NCI-H2107 treated with DMSO at 0.1 percent for 48 hours (cell line): ENCODE data around the gene HSPA12B.

Source experiments
- DNase-seq: peaks from one replicate; lab custom pipeline; 2025; ENCODE audit not compliant: unreplicated experiment; lab: John Stamatoyannopoulos, UW

Gene HSPA12B

GRCh38 chr20:3732327-3733118 lies at the start of gene HSPA12B:
Gene HSPA12B, plus strand, starts transcription at chr20:3732685. Its CDS starts 5,990 bp downstream, at chr20:3738675.
- DNase-seq, result no peak

GRCh38 chr20:3685341-3685740 lies 47.1 kb upstream of the HSPA12B start:
- no peak for DNase-seq

- DNase-seq, result no peak
Measured at GRCh38 chr20:3686421-3686820, 46.1 kb upstream of the HSPA12B start.

GRCh38 chr20:3686867-3687321 lies 45.6 kb upstream of the HSPA12B start:
- DNase-seq, result no peak

- DNase-seq, result no peak
Measured at GRCh38 chr20:3687655-3688054, 44.8 kb upstream of the HSPA12B start.

- no peak for DNase-seq
Measured at GRCh38 chr20:3689978-3690377, 42.5 kb upstream of the HSPA12B start.

GRCh38 chr20:3690413-3690812 lies 42.1 kb upstream of the HSPA12B start:
- no peak for DNase-seq

- DNase-seq, result no peak
Measured at GRCh38 chr20:3691306-3691705, 41.2 kb upstream of the HSPA12B start.

GRCh38 chr20:3691897-3692296 lies 40.6 kb upstream of the HSPA12B start:
- DNase-seq, result no peak

GRCh38 chr20:3692706-3693294 lies 39.7 kb upstream of the HSPA12B start:
- no peak for DNase-seq

- no peak for DNase-seq
Measured at GRCh38 chr20:3693376-3693775, 39.1 kb upstream of the HSPA12B start.

GRCh38 chr20:3694864-3695263 lies 37.6 kb upstream of the HSPA12B start:
- no peak for DNase-seq

- no peak for DNase-seq
Measured at GRCh38 chr20:3696200-3696599, 36.3 kb upstream of the HSPA12B start.

GRCh38 chr20:3696745-3697587 lies 35.5 kb upstream of the HSPA12B start:
- DNase-seq, result no peak

GRCh38 chr20:3697588-3698305 lies 34.7 kb upstream of the HSPA12B start:
- no peak for DNase-seq

GRCh38 chr20:3698591-3699001 lies 33.9 kb upstream of the HSPA12B start:
- no peak for DNase-seq

GRCh38 chr20:3699037-3699436 lies 33.4 kb upstream of the HSPA12B start:
- no peak for DNase-seq

- DNase-seq, result no peak
Measured at GRCh38 chr20:3701061-3701998, 31.2 kb upstream of the HSPA12B start.

GRCh38 chr20:3702611-3703391 lies 29.7 kb upstream of the HSPA12B start:
- no peak for DNase-seq
